Activated CD4-positive, alpha-beta T cell treated with anti-CD3 and anti-CD28 coated beads for 48 hours (primary cell): Measurements from ENCODE around the gene GSTA1.
"Not testable (repeated sequence)": the region's sequence is repeated elsewhere in the genome, so short reads cannot be mapped to it uniquely, and the experiment has no call there.

Experiments
- DNase-seq: peaks from one replicate; pipeline ENCODE4 v3.0.0-alpha.2; 2020

The GSTA1 gene

DNA sequence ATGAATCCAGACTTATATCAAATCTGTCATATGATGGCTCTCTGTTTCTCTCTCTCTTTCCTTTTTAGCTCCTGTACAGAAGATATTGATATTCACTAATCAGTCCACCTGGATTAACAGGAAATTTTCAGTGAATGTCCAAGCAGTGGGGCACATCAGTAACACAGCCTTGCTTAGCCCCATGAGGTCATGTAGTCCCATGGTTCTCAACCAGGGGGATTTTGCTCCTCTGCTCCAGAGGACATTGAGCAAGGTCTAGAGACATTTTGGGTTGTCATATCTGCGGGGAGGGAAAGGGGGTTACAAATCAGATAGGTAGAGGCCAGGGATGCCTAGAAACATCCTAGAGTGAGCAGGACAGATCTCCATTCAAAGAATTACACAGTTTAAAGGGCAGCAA, 810 bp downstream of the GSTA1 start:
- no peak for DNase-seq

DNA sequence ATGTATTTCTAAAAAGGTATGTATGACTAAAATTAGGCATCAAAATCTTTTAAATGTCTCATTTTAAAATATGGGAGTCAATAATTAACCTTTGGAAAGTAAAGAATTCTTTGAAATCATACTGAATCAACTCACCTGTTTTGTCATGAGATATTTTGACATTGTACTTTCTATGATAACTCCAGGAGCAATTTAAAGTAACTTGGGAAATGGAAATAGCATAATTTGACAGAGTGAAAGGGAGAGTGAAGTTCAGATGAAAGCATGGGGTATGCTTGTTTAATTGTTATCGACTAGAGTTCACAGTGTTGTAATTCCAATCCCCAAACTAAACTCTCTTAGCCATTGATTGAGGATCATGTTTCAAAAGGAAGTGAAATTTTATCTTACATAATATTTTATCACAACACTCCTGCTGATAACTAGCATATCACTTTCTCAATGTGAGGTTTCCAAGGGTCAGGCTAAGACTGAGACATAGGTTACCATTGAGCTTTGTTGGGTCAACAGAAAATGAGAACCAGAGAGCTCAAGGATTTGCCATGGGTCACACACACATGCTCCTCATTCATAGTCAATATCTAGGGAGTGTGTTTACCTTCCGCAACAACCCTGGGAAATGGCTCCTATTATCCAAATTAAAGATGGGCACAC, 2.3 kb downstream of the GSTA1 start:
- no peak for DNase-seq

DNA sequence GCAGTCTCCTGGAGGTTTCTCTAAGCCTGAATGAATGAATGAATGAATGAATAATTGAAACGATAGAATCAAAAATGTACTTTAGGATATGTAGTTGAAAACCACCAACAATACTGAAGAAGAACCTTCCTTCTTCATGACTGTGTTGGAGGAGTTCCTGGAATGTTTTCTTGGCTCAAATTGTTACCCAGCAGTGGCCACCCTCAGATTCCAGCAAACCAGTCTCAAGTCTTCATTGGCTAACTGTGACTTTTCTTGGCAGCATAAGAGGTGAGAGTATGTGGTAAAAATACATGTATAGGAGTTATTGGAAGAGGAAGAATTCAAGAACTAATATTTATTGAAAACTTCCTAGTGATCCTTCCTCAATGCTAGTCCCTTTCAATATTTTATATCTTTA, 4.3 kb downstream of the GSTA1 start:
- not testable (repeated sequence) for DNase-seq

DNA sequence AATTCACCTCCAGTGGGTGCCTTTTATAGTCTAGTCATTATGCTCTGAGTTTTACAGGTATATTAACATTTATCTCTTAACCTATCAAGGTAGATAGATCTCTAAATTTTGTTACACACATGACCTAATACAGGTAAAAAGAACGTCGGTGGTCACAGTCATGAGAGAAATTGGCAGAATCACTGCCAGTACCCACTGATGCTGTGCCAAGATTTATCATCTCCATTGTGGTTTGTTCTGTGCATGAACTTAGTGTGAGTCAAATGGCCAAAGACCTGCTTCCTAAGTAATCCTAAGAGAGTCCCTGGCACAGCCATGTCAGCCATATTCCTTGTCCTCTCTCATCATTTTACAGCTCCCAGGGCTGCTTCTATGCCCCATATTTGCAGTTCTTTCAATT, 9.2 kb downstream of the GSTA1 start:
- not testable (repeated sequence) for DNase-seq

DNA sequence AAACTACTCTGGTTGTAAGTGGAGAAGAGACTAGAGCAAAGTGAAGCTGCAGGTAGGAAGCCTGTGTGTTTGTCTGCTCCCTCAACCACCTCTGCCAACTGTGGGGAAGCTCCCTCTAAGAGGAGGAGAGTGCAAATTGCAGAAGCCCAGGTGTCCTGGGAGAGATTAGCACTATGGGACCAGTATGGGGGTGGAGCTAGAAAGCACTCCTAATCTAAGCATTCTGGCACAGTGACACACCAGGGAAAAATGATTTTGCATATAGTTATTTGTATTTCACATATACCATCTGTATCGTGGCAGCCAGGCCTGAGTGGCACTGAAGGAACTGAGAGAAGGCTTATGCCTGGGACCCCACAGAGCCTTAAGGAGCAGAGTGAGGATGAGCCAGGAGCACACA, 12.8 kb downstream of the GSTA1 start:
- no peak for DNase-seq

DNA sequence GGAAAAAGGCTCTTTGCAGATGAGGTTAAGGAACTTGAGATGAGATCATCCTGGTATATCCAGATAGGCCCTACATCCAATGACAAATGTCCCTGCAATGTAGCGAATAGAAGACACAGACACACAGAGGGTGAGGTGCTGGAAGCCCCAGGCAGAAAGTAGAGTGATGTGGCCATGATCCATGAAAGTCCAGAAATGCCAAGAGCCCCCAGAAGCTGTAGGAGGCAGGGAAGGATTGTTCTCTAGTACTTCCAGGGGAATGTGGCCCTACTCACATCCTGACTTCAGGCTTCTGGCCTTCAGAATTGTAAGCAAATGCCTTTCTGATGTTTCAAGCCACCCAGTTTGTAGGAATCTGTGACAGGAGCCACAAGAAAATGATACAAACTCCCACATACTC, 14.0 kb downstream of the GSTA1 start:
- DNase-seq, result not testable (repeated sequence)

DNA sequence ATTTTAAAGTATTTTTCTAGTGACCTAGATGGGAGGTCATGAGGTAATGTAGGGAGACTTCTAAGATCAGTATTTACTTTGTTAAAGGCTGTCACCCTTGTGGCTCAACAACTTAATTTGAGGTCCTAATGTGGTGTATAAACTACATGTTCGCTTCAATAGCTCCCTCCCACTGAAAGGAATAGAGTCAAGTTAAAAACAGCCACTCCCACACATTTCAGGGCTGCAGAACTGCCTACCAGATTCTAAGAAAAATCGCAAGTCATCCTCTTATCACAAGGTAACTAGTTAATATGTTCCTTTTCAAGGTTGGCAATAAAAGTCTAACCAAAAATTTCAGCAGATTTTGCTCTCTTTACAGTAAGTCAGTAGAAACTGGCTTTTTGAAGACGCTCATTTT, 15.1 kb downstream of the GSTA1 start:
- no peak for DNase-seq

DNA sequence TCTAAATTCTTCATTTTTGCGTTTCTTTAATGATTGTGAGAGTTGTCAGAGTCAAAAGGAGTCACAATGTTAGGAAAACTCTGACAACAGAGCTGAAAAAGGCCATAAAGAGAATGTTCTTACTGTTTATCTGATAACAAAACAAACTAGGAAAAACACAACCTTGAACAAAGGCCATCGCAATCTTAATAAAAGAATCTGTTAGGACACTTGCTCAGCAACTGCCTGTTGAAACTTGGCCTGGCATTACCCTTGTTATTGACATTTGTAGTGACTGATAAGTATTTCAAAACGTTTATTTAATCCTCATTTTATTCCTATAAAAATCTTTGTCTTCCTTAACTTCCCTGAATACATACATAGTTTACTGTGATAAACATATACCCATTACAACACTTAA, 15.7 kb downstream of the GSTA1 start:
- no peak for DNase-seq

DNA sequence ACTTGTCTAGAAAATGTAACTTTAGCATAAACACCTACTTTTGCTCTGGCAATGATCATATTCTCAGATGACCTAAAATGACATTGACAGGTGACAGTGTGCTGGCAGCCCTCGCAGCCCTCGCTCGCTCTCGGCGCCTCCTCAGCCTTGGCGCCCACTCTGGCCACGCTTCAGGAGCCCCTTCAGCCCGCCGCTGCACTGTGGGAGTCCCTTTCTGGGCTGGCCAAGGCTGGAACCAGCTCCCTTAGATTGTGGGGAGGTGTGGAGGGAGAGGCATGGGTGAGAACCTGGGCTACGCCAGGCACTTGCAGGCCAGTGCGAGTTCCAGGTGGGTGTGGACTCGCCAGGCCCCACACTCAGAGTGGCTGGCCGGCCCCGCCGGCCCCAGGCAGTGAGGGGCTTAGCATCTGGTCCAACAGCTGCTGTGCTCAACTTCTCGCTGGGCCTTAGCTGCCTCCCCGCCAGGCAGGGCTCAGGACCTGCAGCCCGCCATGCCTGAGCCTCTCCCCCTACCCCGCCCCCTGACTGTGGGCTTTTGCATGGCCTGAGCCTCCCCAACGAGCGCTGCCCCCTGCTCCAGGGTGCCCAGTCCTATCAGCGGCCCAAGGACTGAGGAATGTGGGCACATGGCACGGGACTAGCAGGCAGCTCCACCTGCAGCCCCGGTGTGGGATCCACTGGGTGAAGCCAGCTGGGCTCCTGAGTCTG, 17.2 kb downstream of the GSTA1 start:
- no peak for DNase-seq

DNA sequence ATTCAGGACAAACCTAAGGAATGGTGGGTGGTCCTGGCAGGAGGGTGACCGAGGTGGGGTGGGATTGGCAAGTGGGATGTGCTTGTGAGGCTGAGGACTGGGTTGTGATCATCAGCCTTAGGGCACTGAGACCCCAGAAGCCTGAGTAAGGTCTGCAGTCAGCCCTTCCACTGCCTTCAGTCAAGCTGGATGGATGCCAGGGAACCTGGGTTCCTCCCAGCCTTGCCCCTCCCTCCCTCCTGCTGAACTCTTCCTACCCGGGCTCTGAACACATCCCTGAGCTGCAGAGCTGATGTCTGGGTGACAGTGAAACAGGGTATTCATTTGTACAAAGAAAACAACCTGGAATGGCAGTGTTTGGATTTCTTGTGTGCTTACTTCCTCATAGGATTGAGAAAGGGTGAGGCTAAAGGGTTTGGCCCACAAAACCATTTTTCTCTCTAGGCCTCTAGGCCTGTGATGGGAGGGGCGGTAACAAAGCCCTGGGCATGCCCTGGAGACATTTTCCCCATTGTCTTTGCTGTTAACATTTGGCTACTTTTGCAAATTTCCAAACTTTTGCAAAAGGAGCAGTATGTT, 20.8 kb downstream of the GSTA1 start:
- not testable (repeated sequence) for DNase-seq

DNA sequence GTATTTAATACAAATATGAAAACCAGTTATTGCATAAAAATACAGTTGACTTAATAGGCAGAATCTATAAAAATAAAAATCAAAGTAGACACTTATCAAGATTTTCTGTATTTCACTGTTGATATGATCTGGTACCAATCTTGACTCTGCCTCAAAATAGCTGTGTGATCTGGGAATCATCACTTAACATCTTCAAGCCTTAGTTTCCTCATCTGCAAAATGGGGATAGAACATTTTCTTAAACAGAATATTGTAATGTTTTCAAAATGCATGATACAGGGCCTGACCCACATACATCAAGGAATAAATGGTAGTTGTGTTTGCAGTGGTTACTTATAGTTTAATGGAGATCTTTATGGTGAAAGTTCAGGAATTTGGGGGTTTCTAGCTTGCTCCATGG, 21.4 kb downstream of the GSTA1 start:
- not testable (repeated sequence) for DNase-seq

DNA sequence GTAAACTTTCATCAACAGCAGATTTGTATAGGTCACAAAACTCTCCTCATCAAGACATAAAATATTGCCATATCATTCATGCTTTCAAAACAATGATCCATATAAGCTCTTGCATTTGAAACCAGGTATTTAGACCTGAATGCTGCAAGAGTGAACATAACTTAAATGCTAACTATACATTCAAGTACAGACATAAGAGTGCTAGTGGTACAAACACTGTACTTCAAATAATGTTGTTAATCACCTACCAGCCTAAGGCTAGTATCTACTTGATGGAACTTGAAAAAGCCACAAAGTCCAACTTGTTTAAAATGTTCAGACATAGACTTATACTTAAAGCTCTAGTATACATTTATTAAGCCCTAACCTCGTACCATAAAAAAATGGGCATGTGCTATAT, 24.4 kb downstream of the GSTA1 start:
- DNase-seq, result no peak

DNA sequence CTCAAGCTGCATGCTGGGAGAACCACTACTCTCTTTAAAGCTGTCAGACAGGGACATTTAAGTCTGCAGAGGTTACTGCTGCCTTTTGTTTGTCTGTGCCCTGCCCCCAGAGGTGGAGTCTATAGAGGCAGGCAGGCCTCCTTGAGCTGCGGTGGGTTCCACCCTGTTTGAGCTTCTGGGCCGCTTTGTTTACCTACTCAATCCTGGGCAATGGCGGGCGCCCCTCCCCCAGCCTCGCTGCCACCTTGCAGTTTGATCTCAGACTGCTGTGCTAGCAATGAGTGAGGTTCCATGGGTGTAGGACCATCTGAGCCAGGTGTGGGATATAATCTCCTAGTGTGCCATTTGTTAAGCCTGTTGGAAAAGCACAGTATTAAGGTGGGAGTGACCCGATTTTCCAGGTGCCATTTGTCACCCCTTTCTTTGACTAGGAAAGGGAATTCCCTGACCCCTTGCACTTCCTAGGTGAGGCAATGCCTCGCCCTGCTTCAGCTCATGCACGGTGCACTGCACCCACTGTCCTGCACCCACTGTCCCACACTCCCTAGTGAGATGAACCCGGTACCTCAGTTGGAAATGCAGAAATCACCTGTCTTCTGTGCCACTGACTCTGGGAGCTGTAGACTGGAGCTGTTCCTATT, 26.8 kb downstream of the GSTA1 start:
- DNase-seq, result not testable (repeated sequence)

DNA sequence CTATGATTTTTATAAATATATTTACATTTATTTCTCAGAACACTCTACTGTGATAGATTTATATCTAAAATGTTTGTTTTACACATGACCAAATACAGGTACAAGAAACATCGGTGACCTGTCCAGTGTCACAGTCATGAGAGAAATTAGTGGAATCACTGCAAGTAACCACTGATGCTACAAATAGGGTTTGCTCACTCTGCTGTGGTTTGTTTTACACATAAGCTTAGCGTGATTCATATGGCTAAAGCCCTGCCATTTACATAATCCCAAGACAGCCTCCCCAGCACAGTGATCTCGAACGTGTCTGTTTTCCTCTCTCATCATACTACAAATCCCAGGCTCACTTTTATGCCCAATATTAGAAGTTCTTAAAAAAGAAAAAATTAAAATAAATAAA, 34.2 kb downstream of the GSTA1 start:
- DNase-seq, result not testable (repeated sequence)

DNA sequence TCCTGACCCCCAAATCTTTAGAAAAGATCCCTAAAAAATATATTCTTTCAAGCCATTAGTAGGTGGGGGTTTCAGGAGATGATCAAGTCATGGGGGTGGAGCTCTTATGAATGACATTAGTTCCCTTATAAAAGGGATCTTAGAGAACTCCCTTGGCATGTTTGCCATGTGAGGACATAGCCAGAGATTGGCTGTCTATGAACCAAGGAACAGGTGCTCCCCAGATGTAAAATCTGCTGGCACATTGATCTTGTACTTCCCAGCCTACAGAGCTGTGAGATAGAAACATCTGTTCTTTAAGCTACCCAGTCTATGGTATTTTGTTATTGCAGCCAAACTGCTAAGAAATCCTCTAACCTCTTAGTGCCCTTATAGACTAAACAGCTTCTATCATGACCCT, 36.0 kb downstream of the GSTA1 start:
- not testable (repeated sequence) for DNase-seq

DNA sequence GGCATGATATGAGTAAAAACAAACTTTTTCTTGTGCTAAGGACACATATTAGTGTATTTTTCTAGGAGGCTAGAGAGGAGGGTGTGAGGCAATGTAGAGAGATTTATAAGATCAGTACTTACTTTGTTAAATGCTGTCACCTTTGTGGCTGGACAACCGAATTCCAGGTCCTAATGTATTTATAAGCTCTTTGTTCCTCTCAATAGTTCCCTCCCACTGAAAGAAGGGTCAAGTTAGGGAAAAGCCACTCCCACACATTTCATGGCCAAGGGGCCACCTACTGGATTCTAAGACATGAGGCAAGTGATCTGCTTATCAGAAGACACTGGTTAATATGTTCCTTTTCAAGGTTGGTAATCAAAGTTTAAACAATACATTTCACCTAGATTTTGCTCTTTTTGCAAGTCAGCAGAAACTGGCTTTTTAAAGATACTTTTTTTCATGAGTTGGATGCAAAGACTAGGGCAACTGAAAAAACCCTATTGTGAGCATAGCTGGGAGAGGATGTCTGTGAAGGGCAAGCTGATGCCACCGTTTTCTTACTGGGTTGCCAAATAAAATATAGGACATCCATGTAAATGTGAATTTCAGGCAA, 40.2 kb downstream of the GSTA1 start, which contains the start of gene GSTA2:
Gene GSTA2 (minus strand): TSS at position 154 of the 595 bp plus-strand sequence. CDS start 5,528 bp downstream, outside the sequence.
- not testable (repeated sequence) for DNase-seq

DNA sequence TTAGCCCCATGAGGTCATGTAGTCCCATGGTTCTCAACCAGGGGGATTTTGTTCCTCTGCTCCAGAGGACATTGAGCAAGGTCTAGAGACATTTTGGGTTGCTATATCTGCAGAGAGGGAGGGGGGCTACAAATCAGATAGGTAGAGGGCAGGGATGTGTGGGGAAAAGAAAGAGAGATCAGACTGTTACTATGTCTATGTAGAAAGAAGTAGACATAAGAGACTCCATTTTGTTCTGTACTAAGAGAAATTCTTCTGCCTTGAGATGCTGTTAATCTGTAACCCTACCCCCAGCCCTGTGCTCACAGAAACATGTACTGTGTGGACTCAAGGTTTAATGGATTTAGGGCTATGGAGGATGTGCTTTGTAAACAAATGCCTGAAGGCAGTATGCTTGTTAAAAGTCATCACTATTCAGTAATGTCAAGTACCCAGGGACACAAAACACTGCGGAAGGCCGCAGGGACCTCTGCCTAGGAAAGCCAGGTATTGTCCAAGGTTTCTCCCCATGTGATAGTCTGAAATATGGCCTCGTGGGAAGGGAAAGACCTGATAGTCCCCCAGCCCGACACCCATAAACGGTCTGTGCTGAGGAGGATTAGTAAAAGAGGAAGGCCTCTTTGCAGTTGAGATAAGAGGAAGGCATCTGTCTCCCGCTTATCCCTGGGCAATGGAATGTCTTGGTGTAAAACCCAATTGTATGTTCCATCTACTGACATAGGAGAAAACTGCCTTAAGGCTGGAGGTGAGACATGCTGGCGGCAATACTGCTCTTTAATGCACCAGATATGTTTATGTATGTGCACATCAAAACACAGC, 41.7 kb downstream of the GSTA1 start:
- DNase-seq, result not testable (repeated sequence)

DNA sequence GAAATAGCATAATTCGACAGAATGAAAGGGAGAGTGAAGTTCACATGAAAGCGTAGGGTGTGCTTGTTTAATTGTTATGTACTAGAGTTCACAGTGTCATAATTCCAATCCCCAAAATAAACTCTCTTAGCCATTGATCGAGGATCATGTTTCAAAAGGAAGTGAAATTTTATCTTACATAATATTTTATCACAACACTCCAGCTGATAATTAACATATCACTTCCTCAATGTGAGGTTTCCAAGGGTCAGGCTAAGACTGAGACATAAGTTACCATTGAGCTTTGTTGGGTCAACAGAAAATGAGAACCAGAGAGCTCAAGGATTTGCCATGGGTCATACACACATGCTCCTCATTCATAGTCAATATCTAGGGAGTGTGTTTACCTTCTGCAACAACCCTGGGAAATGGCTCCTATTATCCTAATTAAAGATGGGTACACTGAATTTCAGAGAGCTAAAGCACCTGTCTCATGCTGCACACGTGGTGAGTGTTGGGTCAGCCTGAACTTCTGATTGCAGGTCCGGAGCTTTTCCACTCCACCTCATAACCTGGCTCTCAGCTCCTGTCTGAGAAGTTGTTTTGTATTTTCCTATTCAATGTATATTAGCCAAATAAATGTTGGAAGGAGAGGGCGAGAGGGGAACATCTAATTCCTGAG, 43.4 kb downstream of the GSTA1 start:
- DNase-seq, result no peak

DNA sequence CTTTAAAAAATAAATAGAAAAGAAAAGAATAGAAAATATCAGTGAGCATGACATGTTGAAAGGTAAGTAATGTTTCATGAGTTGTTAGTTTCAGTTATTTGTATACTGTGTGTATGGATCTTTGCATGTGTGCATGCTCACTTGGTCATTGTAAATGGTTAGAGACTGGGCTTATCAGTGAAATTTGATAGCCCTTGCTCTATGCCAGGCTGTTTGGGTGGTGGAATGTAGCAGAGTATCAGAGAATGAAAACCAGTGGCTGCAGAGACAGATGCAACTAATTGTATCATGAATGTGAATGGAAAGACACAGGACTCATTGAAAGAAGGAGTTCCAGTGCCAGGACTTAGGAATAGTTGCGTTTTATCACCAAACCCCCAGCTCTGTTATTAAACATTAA, 44.5 kb downstream of the GSTA1 start:
- DNase-seq, result no peak

DNA sequence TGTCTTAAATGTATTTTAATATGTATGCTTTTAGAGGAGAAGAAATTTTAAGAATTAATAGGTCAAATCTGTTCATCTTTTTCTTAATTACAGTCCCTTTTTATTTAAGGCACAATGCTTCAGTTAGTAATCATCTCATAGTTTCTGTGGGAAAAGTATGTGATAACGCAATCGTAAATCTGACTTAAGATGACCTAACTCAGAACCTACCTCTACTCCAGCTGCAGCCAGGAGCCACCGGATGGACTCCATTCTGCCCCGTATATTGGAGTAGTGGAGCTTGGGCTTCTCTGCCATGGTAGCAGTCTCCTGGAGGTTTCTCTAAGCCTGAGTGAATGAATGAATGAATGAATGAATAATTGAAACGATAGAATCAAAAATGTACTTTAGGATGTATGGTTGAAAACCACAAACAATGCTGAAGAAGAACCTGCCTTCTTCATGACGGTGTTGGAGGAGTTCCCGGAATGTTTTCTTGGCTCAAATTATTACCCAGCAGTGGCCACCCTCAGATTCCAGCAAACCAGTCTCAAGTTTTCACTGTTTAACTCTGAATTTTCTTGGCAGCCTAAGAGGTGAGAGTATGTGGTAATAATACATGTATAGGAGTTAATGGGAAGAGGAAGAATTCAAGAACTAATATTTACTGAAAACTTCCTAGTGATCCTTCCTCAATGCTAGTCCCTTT, 45.8 kb downstream of the GSTA1 start:
- not testable (repeated sequence) for DNase-seq

DNA sequence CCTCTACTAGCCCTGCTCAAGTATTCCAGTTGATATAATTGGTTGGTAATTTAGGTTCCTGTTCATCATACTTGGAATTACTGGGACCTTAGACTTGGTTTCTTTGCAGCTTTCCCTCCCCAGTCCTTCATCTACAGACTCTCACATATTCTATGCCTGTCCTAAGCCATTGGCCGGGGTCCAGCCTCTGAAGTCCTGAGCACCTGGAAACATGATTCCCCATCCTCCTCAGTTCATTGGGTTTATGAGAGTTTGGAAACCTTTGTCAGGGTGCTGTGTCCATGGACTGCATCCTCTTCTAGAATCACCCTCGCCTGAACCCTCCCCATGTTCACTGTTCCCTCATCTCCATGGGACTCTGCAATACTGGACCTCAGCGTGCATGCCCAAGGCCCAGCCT, 49.2 kb downstream of the GSTA1 start:
- no peak for DNase-seq
